ENCODE results near the gene NMNAT2.

DNA sequence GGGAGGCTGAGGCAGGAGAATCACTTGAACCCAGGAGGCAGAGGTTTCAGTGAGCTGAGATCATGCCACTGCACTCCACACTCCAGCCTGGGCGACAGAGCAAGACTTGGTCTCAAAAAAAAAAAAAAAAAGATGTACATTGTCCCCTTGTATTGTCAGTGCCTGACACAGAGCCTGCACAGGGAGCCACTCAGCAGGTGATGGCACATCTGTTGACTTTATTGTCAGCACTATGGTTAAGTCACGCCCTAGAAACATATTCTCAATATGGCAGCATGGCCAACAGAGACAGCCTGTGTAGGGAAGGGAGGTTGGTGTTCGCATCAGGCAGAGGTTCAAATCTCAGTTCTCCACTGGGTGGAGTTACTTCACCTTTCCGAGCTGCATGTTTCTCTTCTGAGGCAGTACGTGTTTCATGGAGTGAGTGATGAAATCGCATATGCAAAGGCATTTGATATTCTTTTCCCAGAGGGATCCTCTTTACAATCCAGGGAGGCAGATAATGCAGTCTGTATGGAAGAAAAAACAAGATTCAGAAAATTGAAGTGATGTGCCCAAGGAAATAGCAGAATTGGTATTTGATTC lies 211.6 kb downstream of the NMNAT2 start:
- TF ChIP-seq EGR1 (IDR thresholded peaks at IDR 0.05), result no peak
- no peak for TF ChIP-seq MAX (IDR thresholded peaks at IDR 0.05)
- no peak for TF ChIP-seq TEAD4 (IDR thresholded peaks at IDR 0.05)
- no peak for TF ChIP-seq CEBPB (IDR thresholded peaks at IDR 0.05)
- no peak for TF ChIP-seq EP300 (IDR thresholded peaks at IDR 0.05; ENCODE audit: borderline replicate concordance)
- no peak for TF ChIP-seq RAD21 (IDR thresholded peaks at IDR 0.05; ENCODE audit: low read depth)
- no peak for TF ChIP-seq YY1 (IDR thresholded peaks at IDR 0.05; ENCODE audit: low read depth)
- TF ChIP-seq NFIC (IDR thresholded peaks at IDR 0.05), result no peak
- TF ChIP-seq REST (IDR thresholded peaks at IDR 0.05; ENCODE audit: low read depth), result no peak
- TF ChIP-seq TAF1 (IDR thresholded peaks at IDR 0.05; ENCODE audit: low read depth), result no peak
- no peak for TF ChIP-seq USF1 (IDR thresholded peaks at IDR 0.05)
- TF ChIP-seq TCF12 (IDR thresholded peaks at IDR 0.05; ENCODE audit: low read depth), result no peak
- no peak for TF ChIP-seq FOXM1 (IDR thresholded peaks at IDR 0.05; ENCODE audit: borderline replicate concordance, low read depth)
- TF ChIP-seq ZBTB7A (IDR thresholded peaks at IDR 0.05; ENCODE audit: low read depth), result no peak

Measured in Ishikawa (cell line).